Activated CD8-positive, alpha-beta memory T cell treated with anti-CD3 and anti-CD28 coated beads for 36 hours (primary cell): ENCODE data around the gene BIRC6. TPM values are rescaled to one million over a fixed set of nuclear protein-coding genes. Genes with fewer than 3 reads are reported as not detected.

Experiments
- CTCF ChIA-PET: fragments of 350-600 bp; sonication (Branson Sonifier 250); formaldehyde crosslinking; loops from one replicate; lab custom pipeline; 2021; ENCODE audit warnings: antibody characterized with exemption; lab: Charles Lee
- POLR2A ChIA-PET: fragments of 350-600 bp; sonication (Branson Sonifier 250); formaldehyde crosslinking; loops from one replicate; lab custom pipeline; 2021; ENCODE audit warnings: antibody characterized with exemption; lab: Charles Lee
- total RNA-seq, 2 experiments: library from RNA; stranded (reverse); gene quantifications; one replicate each; pipeline ENCODE4 v1.2.3, GENCODE V29; 2021

BIRC6 gene
- total RNA-seq, 2 experiments from 2014 or later, result 71.2 to 73.6 TPM

DNA sequence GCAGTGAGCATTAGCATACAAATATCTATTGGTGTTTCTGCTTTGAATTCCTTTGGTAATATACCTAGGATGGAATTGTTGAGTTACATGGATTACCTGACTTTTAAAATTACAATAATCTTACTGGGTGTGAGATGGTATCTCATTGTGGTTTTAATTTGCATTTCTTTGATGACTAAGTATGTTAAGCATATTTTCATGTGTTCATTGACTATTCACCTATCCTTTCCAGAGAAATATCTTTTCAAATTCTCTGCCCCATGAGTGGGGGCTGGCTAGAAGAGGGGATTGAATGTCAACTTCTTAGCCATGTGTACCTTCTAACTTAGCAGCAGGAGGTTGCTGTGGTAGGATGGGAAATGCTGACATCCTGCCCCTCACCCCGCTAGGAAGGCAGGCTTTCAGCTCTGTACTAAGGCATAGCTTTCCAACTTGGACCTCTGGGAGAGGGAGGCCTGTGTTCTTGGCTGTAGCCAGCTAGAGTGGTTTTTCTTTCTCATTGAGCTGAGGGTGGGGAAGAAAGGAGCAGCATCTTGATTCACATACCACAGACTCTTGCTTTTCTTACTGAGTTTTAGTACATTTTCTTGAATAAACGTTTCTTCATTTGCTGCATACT lies 207.7 kb downstream of the BIRC6 start:
- ChIA-PET POLR2A (no interaction called here), CTCF (interaction anchor here (0.5 kb wide), 1 partner anchor 134 kb away, joined by 3 read pairs; no protein-coding TSS in a partner anchor)

DNA sequence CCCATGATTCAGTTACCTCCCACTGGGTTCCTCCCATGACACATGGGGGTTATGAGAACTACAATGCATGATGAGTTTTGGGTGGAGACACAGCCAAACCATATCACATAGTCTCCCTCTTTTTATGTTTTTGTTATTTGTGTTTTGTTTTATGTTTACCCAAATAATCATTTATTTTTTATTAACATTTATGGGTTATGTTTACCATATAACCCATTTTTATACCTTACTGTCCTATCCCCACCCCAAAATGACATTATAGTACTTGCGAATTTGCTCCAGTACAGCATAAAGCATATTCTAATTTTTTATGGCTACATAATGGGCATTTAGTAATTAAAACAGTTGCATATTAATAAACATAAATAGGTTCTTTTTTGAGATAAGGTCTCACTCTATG lies 209.1 kb downstream of the BIRC6 start:
- POLR2A ChIA-PET, result no interaction called here
- CTCF ChIA-PET, result no interaction called here

DNA sequence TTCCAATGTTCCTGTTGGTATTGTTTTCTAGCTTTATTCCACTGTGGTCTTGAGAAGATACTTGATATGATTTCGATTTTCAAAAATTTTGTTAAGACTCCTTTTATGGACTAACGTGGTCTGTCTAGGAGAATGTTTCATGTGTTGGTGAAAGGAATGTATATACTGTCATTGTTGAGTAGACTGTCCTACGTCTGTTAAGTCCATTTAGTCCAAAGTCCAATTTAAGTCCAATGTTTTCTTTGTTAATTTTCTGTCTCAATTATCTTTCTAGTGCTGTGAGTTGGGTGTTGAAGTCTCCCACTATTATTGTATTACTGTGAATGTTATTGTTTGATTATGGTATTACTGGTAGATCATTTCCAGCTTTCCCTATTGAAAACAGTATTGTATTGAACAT lies 215.2 kb downstream of the BIRC6 start:
- POLR2A ChIA-PET, result no interaction called here
- CTCF ChIA-PET, result no interaction called here

DNA sequence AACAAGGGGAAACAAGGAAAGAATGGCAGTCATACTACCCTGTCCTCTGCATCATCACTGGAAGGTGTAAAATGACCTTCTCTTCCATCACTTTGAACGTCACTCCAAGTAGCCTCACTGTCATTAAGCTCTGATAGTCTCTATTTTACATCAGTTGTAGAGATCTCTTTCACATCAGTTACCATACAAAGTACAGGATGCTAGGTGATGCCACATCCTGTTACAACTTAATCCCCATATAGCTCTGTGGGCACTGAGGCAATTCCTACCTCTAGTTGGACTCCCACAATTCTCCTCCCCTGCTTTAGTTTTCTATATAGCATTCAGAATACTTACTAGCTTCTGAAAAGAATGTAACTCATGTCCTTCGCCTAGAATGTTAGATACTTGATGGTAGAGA lies 215.9 kb downstream of the BIRC6 start:
- ChIA-PET CTCF (no interaction called here), POLR2A (no interaction called here)

DNA sequence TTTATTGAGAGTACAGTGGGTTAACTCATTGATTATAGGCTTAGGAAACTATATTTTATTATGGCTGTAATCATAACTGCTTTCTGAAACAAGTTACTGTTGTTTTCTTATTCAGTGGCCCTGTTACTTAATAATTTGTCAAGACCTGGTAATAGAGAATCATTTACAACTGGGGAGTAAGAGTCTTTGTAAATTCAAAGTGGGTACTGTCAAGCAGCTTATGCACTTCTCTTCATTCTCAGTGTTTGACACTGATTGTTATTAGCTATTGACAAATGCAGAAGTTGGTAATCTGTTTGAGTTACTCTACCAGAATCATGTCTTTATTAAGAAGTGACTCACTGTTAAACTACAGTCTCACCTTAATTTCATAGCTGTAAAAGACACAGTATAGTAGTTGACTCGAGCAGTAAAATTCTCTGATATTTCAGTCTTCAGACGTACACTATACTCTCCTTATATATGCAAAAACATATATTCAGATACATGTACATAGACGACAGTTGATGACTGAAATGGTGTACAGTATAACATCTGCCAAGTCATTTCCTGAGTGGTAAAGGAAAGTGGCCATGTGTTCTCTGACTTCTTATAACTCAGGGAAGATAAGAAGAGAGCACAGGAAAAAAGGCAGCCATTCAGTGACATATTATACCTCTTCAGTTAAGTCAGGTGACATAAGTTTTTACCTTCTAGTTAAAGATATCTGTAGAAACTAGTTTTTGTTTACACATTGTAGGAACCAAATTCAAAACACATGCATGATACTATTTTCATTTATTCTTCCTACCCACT lies 235.0 kb downstream of the BIRC6 start:
- CTCF ChIA-PET, result no interaction called here
- POLR2A ChIA-PET, result interaction anchor here (0.6 kb wide), 1 partner anchor 666 kb away, joined by 11 read pairs; no protein-coding TSS in a partner anchor

DNA sequence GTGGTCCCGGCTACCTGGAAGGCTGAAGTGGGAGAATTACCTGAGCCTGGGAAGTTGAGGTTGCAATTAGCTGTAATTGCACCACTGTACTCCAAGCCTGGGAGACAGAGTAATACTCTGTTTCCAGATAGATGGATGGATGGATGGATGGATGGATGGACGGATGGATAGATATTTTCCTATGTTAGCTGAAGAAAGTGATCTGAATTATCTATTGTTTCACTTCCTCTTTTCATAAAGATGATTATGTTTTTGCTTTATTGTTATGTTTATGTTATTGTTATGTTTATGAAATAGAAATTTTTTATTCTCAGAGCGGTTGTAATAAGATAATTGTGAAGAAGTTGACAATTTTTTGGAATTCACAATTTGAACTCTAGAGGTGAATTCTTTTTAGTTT lies 237.8 kb downstream of the BIRC6 start:
- CTCF ChIA-PET, result no interaction called here
- POLR2A ChIA-PET, result no interaction called here

DNA sequence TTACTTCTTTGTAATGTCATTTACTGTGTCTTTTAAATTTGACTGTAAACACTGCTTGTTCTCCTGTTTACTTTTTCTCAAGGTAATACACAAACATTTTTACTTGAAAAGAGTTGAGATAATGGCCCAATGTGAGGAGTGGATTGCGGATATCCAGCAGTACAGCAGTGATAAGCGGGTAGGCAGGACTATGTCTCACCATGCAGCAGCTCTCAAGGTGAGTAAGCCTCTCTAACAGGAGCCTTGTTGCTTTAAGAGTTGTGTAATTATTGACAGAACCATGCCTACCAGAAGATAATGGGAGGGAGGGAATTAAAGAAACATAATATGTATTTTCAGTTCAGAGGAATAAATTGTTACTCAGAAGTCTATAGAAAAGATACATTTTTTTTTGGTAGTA lies 254.5 kb downstream of the BIRC6 start:
- CTCF ChIA-PET, result no interaction called here
- POLR2A ChIA-PET, result no interaction called here

DNA sequence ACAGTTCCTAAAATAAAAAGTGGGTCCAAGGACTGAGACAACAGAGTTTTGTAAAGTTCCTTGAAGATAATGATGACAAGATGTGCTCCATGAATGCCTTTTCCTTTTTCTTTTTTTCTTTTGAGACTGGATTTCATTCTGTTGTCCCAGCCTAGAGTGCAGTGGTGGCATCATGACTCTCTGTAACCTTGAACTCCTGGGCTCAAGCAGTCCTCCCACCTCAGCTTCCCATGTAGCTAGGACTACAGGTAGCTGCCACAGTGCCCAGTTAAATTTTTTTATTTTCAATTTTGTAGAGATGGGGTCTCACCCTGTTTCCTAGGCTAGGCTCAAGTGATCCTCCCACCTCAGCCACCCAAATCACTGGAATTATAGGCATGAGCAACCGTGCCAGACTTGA lies 254.9 kb downstream of the BIRC6 start:
- POLR2A ChIA-PET, result no interaction called here
- CTCF ChIA-PET, result interaction anchor here (0.6 kb wide), 1 partner anchor 525 kb away, joined by 3 read pairs; no protein-coding TSS in a partner anchor

DNA sequence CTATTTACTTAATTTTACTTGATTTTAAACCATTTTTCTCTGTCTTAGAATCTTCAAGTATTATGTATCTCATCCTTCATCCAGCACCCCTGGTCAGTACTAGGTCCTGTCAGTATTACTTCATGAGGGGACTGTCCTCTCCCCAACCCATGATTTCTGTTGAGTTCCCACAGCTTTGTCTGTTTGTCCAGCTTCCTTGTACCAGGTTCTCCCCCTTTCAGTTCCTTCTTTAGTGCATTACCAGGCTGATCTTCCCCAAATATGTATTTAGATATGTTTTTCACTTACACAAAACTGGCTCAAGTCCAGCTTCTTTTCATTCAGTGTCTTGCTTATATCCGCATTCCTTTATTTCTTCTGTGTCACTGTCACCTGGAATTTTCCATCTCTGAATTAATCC lies 257.3 kb downstream of the BIRC6 start:
- ChIA-PET CTCF (no interaction called here), POLR2A (no interaction called here)

DNA sequence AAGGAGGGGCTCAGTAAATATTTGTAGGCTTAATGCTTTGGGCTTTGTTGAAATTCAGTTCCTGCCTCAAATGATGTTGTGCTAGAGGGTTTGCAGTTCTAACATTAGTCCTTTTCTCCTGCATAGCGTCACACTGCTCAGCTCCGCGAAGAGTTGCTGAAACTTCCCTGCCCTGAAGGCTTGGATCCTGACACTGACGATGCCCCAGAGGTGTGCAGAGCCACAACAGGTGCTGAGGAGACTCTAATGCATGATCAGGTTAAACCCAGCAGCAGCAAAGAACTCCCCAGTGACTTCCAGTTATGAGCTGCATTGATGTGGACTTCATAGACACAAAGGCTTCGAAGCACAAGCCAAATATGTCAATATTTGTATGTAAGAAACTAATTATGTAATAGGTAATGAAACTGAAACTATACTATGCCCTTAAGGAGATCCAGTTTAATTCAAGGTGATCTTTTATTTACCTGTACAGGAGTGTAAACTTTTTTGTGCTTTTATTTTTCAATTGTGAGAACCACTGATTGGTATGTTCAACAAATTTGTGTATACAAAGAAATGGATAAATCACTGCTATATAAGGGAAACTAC lies 260.9 kb downstream of the BIRC6 start:
- CTCF ChIA-PET, result no interaction called here

DNA sequence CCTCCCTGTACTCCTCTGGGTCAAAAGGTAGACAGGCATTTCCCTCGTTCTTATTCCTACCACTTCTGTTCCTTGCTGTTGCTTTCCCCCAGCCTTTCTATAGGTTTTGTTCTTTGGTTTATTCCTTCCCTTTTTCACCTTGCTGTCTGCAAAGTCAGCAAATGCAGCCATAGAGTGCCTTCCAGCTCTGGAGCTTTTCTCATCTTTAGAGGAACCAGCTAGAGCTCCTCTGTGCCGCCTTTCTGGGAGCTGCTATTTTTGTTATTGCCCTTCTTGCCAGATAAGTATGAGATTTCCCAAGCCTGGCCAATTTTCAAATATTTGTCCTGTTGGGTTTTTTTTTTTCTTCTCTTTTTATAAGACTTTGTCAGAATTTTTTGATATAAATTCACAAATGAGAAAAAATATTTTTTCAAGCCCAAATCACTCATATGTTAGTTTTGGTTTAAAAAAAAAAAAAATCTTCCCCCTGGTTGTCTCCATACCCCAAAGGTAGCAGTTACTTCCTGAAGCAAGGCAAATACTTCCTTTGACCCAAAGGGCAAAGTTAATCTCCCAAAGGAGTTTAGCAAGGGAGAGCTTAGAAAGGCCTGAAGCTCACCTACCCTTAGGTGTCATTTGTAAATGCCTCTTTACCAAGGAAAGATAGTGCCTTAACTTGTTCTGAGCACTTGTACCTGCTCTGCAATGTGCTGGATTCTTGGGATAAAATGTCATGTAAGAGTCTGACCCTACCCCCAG lies 265.9 kb downstream of the BIRC6 start:
- ChIA-PET CTCF (no interaction called here), POLR2A (interaction anchor here (0.8 kb wide), 1 partner anchor 10 kb away, joined by 7 read pairs; no protein-coding TSS in a partner anchor)

More for the DNA sequence above, 260.9 kb downstream of the BIRC6 start:
- POLR2A ChIA-PET, result no interaction called here

DNA sequence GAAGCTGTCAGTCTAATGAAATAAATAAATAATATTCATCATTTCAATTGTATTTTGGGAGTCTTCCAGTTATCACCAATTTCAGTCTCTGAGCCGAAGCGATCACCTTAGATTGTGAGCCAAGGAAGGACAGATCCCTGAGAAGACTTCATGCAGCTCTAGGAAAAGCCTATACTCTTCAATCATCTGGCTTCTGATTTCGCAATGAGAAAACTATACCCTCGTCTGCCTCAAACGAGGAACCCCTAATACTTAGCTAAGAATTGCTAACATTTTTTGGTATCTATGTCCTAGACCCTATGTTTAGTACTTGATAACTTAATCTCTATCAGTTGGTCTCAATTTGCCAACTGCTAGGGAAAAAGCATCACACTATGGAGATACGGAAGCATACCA lies 266.5 kb downstream of the BIRC6 start:
- CTCF ChIA-PET, result no interaction called here
- POLR2A ChIA-PET, result interaction anchor here (0.8 kb wide), 1 partner anchor 10 kb away, joined by 7 read pairs; no protein-coding TSS in a partner anchor

DNA sequence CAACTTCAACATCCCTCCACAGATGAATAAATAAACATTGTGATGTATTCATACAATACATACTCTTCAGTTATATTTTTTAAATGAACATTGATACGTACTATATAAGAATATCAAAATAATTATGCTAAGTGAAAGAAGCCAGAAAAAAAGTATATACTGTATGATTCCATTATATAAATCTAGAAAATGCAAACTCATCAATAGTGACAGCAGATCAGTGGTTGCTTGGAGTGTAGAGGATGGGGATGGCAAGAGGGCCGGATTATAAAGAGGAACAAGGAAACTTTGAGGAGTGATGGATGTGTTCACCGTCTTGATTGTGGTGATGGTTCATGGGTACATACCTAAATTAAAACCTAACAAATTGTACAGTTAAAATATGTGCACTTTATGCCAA lies 268.0 kb downstream of the BIRC6 start:
- CTCF ChIA-PET, result no interaction called here
- POLR2A ChIA-PET, result no interaction called here

DNA sequence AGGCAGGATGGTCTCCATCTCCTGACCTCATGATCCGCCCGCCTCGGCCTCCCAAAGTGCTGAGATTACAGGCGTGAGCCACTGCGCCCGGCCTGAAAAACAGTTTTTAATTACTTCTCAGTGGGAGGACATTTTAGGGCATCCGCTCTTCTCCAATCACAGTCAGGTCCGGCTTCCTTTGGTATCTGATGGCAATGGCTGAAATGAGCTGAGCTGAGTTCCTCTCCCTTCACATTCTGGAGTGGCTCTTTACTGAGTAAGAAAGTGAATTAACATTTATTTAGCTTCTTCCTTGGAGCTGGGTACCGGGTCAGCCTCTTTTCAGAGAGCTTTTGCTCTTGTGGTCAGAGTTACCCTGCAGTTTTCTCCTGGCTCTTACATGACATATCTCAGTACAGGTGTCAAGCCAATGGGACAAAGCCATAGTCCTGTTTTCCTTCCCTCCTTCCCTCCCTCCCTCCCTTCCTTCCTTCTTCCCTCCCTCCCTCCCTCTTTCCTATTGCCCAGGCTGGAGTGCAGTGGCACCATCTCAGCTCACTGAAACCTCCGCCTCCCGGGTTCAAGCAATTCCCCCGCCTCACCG lies 269.9 kb downstream of the BIRC6 start:
- POLR2A ChIA-PET, result no interaction called here

DNA sequence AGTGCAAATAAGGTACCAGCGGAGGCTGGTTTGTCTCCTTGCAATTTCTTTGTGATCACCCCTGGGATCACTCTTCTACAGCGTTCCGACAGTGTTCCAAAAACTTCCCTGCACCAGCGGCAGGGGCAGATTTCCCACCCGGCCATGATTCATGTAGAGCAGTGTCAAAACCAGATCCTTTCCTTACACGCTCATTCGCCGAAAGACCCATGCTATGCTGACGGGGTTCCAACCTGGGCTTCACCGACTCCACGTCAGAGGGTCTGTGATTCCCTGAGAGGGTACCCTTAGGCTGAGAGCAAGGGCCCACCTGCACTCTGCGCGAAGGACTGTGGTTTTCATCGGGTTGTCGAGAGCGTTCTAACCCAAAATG lies 270.6 kb downstream of the BIRC6 start:
- ChIA-PET POLR2A (no interaction called here), CTCF (no interaction called here)

More for the DNA sequence above, 269.9 kb downstream of the BIRC6 start:
- CTCF ChIA-PET, result interaction anchor here (0.9 kb wide), 1 partner anchor 10 kb away, joined by 3 read pairs; no protein-coding TSS in a partner anchor

DNA sequence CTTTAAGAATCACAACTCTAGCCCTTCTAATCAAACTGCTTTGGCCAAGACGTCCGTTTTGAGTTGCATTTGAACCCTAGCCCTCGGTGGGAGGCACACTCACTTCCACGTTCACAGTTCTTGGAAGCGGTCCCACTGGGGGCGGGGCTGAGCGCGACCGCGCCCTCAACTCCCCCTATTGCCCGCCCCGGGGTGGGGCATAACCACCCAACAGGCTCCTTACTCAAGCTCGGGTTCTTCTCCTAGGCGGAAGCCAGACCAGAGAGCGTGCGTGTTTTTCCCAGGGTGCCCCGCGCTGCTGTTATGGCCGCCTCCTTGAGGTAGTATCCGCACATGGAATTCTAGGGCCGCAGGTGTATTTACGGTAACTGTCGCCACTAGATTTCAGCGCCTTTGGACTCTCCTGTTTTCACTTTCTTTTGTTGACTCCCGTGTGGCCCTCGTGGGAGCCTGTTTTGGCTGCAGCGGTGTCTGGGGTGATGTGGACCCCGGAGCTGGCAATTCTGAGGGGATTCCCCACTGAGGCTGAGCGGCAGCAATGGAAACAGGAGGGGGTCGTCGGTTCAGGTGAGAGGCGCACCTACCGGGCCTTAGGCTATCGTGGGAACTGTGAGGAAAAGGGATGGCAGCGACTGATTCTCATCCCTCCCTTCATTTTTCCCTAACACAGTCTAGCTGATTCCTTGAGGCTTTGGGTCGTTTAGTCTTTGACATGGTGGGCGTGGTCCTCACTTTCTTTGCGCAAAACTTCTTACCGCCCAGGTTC lies 271.2 kb downstream of the BIRC6 start, which contains the start of gene TTC27:
Gene TTC27 (plus strand): TSS at position 237 of the 766 bp plus-strand sequence. CDS start 243 bp downstream, at position 480.
- ChIA-PET CTCF (interaction anchor here (0.6 kb wide), 1 partner anchor 601 kb away, joined by 3 read pairs; no protein-coding TSS in a partner anchor), POLR2A (interaction anchor here (0.7 kb wide), 1 partner anchor 9 kb away, joined by 3 read pairs; no protein-coding TSS in a partner anchor)

DNA sequence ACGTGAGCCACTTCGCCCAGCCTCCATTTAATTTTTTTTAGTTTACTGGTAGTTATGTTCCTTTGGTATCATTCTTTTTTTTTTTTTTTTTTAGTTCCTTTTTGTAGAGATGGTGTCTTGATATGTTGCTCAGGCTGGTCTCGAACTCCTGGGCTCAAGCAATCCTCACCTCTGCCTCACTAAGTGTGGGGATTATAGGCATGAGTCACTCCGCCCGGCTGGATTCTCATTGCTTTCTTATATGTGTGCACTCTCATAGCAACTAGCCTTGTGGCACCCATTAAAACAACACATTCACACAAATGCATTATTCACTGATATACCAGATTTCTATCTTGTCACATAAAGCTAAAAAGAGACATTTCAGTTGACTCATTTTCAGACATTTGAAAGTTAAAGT lies 275.3 kb downstream of the BIRC6 start:
- ChIA-PET CTCF (no interaction called here), POLR2A (no interaction called here)

DNA sequence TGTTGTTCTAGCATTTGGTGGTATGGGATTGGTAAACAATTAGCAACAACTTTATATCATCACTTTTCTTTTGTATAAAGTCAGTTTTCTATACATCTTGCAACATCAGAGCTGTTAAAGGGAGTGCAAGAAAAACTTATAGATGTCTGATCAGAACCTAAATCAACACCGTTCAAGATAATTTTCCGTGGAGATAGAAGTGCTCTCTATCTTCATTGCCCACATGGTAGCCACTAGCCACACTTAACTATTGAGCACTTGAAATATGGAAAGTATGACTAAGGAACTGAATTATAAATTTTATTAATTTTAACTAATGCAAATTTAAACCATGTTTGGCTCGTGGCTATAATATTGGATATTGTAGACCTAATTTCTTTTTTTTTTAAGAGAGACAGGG lies 276.2 kb downstream of the BIRC6 start:
- POLR2A ChIA-PET, result no interaction called here
- CTCF ChIA-PET, result interaction anchor here (0.6 kb wide), 1 partner anchor 613 kb away, joined by 3 read pairs; no protein-coding TSS in a partner anchor
